Ovary (tissue), 9 donors: ENCODE results near the gene MAP4. TPM values are rescaled to one million over a fixed set of nuclear protein-coding genes. Genes with fewer than 3 reads are reported as not detected.

Experiments
- DNase-seq, 5 donors: peaks; one replicate each; pipeline ENCODE4 v3.0.0-alpha.2; 2019 to 2020
- H3K27ac ChIP-seq, 2 donors: fragments of 200-600 bp; one replicate each; pipeline versions ENCODE4 v1.5.1 to v1.8.0; 2019 to 2022
- H3K27me3 ChIP-seq: fragments of 200-600 bp; one replicate; pipeline ENCODE4 v1.8.0; 2022
- H3K36me3 ChIP-seq: fragments of 200-600 bp; sonication (generic); one replicate; pipeline ENCODE4 v1.5.1; 2019
- H3K4me1 ChIP-seq: one replicate; pipeline ENCODE4 v1.8.1; 2013; ENCODE audit warnings: mild to moderate bottlenecking, moderate library complexity; ENCODE audit not compliant: insufficient read depth
- H3K4me3 ChIP-seq: fragments of 200-600 bp; sonication (generic); one replicate; pipeline ENCODE4 v1.5.1; 2017
- H3K9me3 ChIP-seq, 2 donors: fragments of 200-600 bp in 1 of 2; sonication (generic) in 1 of 2; one replicate each; pipeline versions ENCODE4 v1.5.1 to v1.8.1; 2013 to 2019; ENCODE audit warnings: mild to moderate bottlenecking in 1 of 2, moderate library complexity in 1 of 2
- EP300 ChIP-seq: sonication (generic); formaldehyde crosslinking; IDR thresholded peaks from one replicate; pipeline ENCODE4 v1.6.1; 2017; ENCODE audit warnings: antibody characterized with exemption
- POLR2A ChIP-seq: fragments of 450-650 bp; IDR thresholded peaks from one replicate; pipeline ENCODE4 v1.6.1; 2017; ENCODE audit warnings: antibody characterized with exemption, mild to moderate bottlenecking, moderate library complexity
- WGBS, 3 donors: extraction: QIAGEN DNeasy Blood & Tissue Kit in 1 of 3; methylation state at CpG; one replicate each; pipeline versions ENCODE4 v1.1.5 to v1.1.7; 2013 to 2017; 5-methylcytosine and 5-hydroxymethylcytosine counted together
- intact Hi-C, 4 donors: fragments of 100-400 bp; cut with DNase I; formaldehyde crosslinking; loops; one replicate each; pipeline versions ENCODE4 v1.11.0 to v1.15.1; 2022 to 2023
- polyA plus RNA-seq, 2 donors: library from polyadenylated mRNA; stranded (reverse); fragments of 200-250 nt in 1 of 2; fragments of 350-450 nt in 1 of 2; fragmentation: Illumina TruSeq in 1 of 2; extraction: RNeasy Lipid Tissue Mini Kit (QIAGEN cat#74804) in 1 of 2; gene quantifications; one replicate each; pipeline ENCODE4 v1.2.3, GENCODE V29; 2013 to 2014
- total RNA-seq, 7 donors: library from RNA; depleted of rRNA in 2 of 7; stranded (reverse); fragments of >200 nt in 2 of 7; fragmentation: NEBNext Ultra II Directional in 3 of 7; extraction: Animal tissue kit (Norgen Biotek cat#: 25700) in 3 of 7; gene quantifications; one replicate each; pipeline versions ENCODE4 v1.1.0 to v1.2.4, GENCODE V29; 2016 to 2023
- TF ChIP-seq, protein P1 (sequence below), 3 donors: fragments of 450-650 bp in 2 of 3; fragments of 200-600 bp in 1 of 3; IDR thresholded peaks; one replicate each; pipeline versions ENCODE4 v1.5.1 to v1.8.0; 2016 to 2022; ENCODE audit warnings: antibody characterized with exemption in 3 of 3, mild to moderate bottlenecking in 1 of 3
- donor health status: DM: no; HTN: no; CAD: no; lungs with moderate emphysema.
- donor health status: DM: no; HTN: no; CAD: no.
- donor health status: Bipolar disorder and iron deficiency.
- donor health status: DM: yes; HTN: yes; CAD: no.
- donor health status: DM: no; HTN: no; CAD: no.
- donor health status: DM: yes; HTN: yes; CAD: no.

MAP4 gene
- total and polyA plus RNA-seq, 9 donors = 64.9 to 271 (median 196) TPM

DNA sequence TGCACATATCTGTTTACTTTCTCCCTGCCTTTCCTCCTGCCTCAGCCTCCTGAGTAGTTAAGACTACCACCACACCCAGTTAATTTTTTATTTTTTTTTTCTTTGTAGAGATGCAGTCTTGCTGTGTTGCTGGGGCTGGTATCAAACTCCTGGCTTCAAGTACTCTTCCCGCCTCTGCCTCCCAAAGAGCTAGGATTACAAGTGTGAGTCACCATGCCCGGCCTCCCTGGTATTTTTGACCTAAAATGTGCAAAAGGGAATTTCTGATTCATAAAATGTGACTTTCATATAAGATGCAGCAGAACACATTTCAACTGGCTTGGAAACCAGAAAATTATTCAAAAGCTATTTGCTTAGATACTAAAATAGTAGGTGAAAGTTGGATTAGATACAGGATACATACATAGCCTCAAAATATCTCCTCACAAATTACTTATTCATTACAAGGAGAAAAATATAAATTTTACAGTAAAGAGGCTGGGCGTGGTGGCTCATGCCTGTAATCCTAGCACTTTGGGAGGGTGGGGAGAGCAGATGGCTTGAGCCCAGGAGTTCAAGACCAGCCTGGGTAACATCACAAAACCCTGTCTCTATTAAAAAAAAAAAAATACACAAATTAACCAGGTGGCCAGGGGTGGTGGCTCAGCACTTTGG lies 32.0 kb downstream of the MAP4 start:
- no peaks in the 10 kb centered on the region for H3K9me3 ChIP-seq
- H3K4me3 ChIP-seq = no peak overlapping the region
- H3K4me1 ChIP-seq = peaks cover 1% of the 10 kb centered on the region
- H3K36me3 ChIP-seq = no peaks in the 10 kb centered on the region
- H3K27me3 ChIP-seq = no peaks in the 10 kb centered on the region
- no peak overlapping the region for H3K27ac ChIP-seq
- 58 to 79% (median 72%) methylated on average over 3 of the region's 3 CpGs for WGBS, 3 donors
- no peak for TF ChIP-seq EP300
- DNase-seq = no peak
- intact Hi-C loops = loop anchor here in 2 of 4 donors (5.0 to 10.0 kb wide), 2 partner anchors 137 to 149 kb away; no protein-coding TSS in a partner anchor

DNA sequence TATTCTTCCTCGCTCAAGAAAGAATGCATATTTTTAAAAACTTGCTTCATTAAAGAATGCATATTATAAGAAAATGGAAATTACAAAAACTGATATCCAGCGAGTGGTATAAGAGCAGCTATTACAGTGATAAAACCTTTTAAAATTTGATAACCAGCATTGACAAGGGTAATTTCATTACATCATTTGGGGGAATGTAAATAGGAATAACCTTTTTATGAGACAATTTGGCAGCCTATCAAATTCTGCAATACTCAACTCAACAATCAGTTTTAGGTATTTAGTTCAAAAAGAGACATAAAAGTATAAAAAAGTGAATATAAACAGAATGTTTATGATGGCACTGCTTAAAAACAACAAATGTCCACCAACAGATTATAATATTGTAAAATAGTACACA lies 35.4 kb downstream of the MAP4 start:
- TF ChIP-seq, protein P1, sequence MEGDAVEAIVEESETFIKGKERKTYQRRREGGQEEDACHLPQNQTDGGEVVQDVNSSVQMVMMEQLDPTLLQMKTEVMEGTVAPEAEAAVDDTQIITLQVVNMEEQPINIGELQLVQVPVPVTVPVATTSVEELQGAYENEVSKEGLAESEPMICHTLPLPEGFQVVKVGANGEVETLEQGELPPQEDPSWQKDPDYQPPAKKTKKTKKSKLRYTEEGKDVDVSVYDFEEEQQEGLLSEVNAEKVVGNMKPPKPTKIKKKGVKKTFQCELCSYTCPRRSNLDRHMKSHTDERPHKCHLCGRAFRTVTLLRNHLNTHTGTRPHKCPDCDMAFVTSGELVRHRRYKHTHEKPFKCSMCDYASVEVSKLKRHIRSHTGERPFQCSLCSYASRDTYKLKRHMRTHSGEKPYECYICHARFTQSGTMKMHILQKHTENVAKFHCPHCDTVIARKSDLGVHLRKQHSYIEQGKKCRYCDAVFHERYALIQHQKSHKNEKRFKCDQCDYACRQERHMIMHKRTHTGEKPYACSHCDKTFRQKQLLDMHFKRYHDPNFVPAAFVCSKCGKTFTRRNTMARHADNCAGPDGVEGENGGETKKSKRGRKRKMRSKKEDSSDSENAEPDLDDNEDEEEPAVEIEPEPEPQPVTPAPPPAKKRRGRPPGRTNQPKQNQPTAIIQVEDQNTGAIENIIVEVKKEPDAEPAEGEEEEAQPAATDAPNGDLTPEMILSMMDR (IDR thresholded peaks at IDR 0.05) = no peak
- TF ChIP-seq POLR2A = no peak
- TF ChIP-seq EP300 = no peak
- H3K9me3 ChIP-seq = no peaks in the 10 kb centered on the region
- H3K27ac ChIP-seq = no peak overlapping the region
- peaks cover 1% of the 10 kb centered on the region for H3K4me1 ChIP-seq
- no peak for DNase-seq
- intact Hi-C loops = loop anchor here in 2 of 4 donors (5.0 to 10.0 kb wide), 2 partner anchors 133 to 146 kb away; no protein-coding TSS in a partner anchor
- no peaks in the 10 kb centered on the region for H3K27me3 ChIP-seq
- no peaks in the 10 kb centered on the region for H3K36me3 ChIP-seq
- no peak overlapping the region for H3K4me3 ChIP-seq
- 84 to 95% (median 91%) methylated on average over 2 of the region's 2 CpGs for WGBS, 3 donors

DNA sequence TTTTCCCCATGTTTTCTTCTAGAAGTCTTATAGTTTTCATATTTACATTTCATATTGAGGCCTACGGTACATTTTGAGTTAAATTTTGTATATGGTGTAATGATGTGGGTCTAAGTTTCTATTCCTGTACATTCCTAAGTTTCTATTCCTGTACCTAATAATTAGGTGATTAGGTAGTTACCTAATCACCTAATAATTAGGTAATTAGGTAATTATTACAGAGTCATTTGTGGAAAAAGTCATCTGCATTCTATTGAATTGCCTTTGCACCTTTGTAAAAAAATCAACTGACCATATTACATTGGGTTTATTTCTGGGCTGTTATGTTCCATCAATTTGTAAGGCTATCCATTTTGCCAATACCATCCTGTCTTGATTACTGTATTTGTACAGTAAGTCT lies 37.1 kb downstream of the MAP4 start:
- H3K27me3 ChIP-seq = no peaks in the 10 kb centered on the region
- TF ChIP-seq, protein P1 (IDR thresholded peaks at IDR 0.05) = no peak
- no peak for TF ChIP-seq POLR2A
- no peak for TF ChIP-seq EP300
- H3K36me3 ChIP-seq = no peaks in the 10 kb centered on the region
- intact Hi-C loops = no loop called here
- no peaks in the 10 kb centered on the region for H3K9me3 ChIP-seq
- 94 to 98% (median 95%) methylated on average over 1 of the region's 1 CpG for WGBS, 3 donors
- DNase-seq = no peak
- H3K4me3 ChIP-seq = no peak overlapping the region
- H3K4me1 ChIP-seq = no peaks in the 10 kb centered on the region
- no peak overlapping the region for H3K27ac ChIP-seq

DNA sequence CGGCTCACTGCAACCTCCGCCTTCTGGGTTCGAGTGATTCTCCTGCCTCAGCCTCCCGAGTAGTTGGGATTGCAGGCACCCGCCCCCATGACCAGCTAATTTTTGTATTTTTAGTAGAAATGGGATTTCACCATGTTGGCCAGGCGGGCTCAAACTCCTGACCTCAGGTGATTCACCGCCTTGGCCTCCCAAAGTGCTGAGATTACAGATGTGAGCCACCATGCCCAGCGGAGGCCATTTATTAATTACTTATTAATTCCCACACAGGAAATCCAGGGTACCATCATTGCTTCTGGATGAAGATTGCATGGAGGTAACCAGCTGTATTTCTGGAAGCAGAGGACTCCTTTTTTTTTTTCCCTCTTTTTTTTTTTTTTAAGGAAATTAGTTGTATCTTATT lies 37.8 kb downstream of the MAP4 start:
- no peaks in the 10 kb centered on the region for H3K4me1 ChIP-seq
- H3K27ac ChIP-seq = no peak overlapping the region
- intact Hi-C loops = no loop called here
- no peak overlapping the region for H3K4me3 ChIP-seq
- H3K27me3 ChIP-seq = no peaks in the 10 kb centered on the region
- no peak for TF ChIP-seq POLR2A
- no peak for TF ChIP-seq EP300
- TF ChIP-seq, protein P1 (IDR thresholded peaks at IDR 0.05) = no peak
- H3K36me3 ChIP-seq = no peaks in the 10 kb centered on the region
- DNase-seq = no peak
- 97 to 98% (median 98%) methylated on average over 8 of the region's 8 CpGs for WGBS, 3 donors
- H3K9me3 ChIP-seq = no peaks in the 10 kb centered on the region

DNA sequence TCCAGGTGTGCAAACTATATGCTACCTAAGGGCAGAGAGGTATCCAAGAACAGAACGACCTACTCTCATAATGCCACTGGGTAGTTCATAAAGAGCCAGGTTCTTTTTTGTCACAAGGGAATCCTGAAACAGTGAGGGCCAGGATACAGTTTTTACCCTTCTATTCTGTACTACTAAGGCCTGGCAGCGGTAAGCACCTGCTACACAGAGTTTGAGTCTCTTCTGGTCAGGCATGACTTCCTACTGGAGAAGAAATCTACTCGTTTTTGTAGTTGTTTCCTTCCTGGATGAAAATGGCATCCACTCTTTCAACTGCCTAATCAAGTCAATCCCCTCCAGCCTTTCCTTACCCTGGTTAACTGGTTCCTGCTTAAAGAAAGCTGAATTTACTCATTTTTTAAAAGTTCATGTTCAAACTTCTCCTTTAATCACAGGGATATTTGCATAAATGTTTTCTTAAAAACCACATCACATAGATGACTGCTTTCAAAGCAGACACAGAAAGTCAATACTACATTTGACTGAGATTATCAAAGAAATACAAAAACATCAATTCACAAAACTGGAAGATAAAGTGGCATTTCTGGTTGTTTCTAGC lies 40.0 kb downstream of the MAP4 start:
- no peak overlapping the region for H3K27ac ChIP-seq
- 79 to 85% (median 83%) methylated on average over 3 of the region's 3 CpGs for WGBS, 3 donors
- H3K27me3 ChIP-seq = no peaks in the 10 kb centered on the region
- no peaks in the 10 kb centered on the region for H3K9me3 ChIP-seq
- H3K4me1 ChIP-seq = no peaks in the 10 kb centered on the region
- no peak overlapping the region for H3K4me3 ChIP-seq
- H3K36me3 ChIP-seq = no peaks in the 10 kb centered on the region
- TF ChIP-seq EP300 (no peak), POLR2A (no peak)
- TF ChIP-seq, protein P1 (IDR thresholded peaks at IDR 0.05) = no peak
- DNase-seq = no peak
- intact Hi-C loops = no loop called here
